Lower leg skin (tissue), 3 donors: Measurements from ENCODE around the gene ASB6.

Experiments used
- POLR2A ChIP-seq, 2 donors: fragments of 450-650 bp; IDR thresholded peaks; one replicate each; pipeline ENCODE4 v1.6.1; 2016 to 2017; ENCODE audit warnings: antibody characterized with exemption in 2 of 2, mild to moderate bottlenecking in 1 of 2, moderate library complexity in 1 of 2
- TF ChIP-seq, protein P1 (sequence below), 3 donors: fragments of 450-650 bp; IDR thresholded peaks; one replicate each; pipeline ENCODE4 v1.5.1; 2016; ENCODE audit warnings: antibody characterized with exemption in 3 of 3, mild to moderate bottlenecking in 3 of 3, moderate library complexity in 2 of 3

DNA sequence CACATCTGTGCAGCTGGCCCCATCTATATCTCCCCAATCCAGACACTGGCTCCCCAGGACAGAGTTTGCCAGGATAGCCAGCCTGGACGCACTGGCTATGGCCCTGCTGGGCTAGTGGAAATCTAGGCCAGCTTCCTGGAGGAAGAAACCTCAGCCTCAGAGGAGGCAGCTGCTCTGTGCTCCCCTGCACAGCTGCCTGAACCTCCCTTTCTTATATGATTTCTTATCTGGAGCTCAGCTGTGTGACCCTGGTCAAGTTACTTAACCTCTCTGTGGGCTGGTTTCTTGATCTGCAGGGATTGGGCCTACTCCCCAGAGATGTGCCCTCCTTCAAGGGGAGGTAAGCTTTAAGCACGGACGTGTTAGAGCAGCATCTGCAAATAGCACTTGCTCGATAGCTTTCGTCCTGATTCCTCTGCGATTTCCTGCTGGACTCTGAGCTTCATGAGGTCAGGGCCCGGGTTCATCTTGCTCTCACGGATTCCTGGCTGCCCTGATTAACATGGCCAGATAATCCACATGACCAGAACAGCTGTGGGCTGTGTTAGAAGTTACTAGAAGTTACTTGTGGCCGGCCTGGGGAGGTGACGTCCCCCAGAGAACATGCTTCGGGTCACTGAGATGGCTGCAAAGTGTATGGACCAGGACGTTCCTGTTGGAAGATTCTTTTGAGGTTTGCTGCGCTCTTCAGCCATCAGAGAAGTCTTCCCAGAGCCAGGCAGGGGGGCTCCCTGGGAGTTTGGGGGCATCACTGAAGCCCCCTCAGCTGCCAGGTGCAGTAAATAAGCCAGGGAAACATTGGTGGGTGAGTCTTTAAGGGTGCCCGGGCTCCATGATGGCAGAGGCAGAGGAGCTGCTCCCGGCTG lies 35.6 kb downstream of the ASB6 start:
- TF ChIP-seq POLR2A (IDR thresholded peaks at IDR 0.05), result no peak
- TF ChIP-seq, protein P1, sequence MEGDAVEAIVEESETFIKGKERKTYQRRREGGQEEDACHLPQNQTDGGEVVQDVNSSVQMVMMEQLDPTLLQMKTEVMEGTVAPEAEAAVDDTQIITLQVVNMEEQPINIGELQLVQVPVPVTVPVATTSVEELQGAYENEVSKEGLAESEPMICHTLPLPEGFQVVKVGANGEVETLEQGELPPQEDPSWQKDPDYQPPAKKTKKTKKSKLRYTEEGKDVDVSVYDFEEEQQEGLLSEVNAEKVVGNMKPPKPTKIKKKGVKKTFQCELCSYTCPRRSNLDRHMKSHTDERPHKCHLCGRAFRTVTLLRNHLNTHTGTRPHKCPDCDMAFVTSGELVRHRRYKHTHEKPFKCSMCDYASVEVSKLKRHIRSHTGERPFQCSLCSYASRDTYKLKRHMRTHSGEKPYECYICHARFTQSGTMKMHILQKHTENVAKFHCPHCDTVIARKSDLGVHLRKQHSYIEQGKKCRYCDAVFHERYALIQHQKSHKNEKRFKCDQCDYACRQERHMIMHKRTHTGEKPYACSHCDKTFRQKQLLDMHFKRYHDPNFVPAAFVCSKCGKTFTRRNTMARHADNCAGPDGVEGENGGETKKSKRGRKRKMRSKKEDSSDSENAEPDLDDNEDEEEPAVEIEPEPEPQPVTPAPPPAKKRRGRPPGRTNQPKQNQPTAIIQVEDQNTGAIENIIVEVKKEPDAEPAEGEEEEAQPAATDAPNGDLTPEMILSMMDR (IDR thresholded peaks at IDR 0.05), result no peak
